ENCODE measurements around the gene MEIS2. TPM values are rescaled to one million over a fixed set of nuclear protein-coding genes. Genes with fewer than 3 reads are reported as not detected.

The MEIS2 gene
- total RNA-seq, 2 donors from 2014 or later, result 7.1 to 9.7 TPM

DNA sequence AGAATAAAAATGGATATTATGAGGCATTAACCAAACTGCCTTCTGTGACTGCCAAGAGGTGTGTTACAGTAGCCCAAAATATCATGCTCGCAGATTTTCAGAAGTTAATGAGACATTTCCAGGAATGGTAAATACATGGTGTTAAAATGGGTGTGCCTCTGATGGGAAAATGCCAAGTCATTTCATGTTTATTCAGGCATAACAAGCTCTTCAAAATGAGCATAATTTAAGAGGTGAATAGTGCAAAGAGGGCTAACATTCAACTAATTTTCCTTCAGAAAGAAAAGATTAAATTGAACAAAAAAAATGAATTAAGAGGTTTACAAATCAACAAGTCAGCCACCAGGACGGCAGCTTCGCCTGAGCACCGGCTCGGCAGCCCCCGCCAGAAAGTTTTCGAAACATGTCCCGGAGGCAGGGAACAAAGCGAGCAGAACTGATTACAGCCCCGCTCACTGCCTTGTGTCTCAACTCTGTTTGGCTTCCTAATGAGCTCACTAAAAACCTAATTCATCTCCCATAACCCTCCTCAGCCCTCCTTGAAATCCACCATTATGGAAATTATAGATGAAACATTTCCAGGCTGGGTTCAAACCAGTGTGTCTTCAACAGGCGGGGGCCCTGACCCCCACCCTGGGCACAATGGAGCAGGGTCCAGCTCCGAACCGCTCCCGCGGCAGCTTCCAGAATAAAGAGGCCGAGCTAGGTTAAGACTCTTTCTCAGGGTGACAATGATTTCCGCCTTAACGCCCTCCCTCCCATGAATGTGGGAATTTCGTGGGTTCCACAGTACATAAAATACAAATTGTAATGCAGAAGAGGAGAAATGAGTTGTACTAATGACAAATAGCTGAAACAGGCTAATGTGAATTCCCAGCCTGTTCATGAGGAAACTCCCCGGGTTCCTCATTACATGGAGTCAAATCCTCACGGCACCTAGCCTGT, 43.9 kb downstream of the MEIS2 start:
- H3K9me3 Mint-ChIP-seq, result no peaks in the 10 kb centered on the region
- Histone ChIP-seq H3K9ac (ENCODE audit: extremely low read depth, low read length, poor library complexity, severe bottlenecking) (no peak overlapping the region), H3K4me3 (ENCODE audit: low read length) (no peak overlapping the region), H3K36me3 (ENCODE audit: control insufficient read depth, insufficient read depth, low read length) (no peaks in the 10 kb centered on the region), H3K27me3 (ENCODE audit: control insufficient read depth, insufficient read depth, low read length, poor library complexity, severe bottlenecking) (no peaks in the 10 kb centered on the region), H3K27ac (ENCODE audit: low read depth, low read length) (peak overlapping the region; percentile 84), H3K4me1 (ENCODE audit: control insufficient read depth, insufficient read depth, low read length) (peaks cover 7% of the 10 kb centered on the region), H3K9me3 (ENCODE audit: control insufficient read depth, low read length) (no peaks in the 10 kb centered on the region)
- no peak for DNase-seq
- no peak overlapping the region for H3K27ac Mint-ChIP-seq
- no peaks in the 10 kb centered on the region for H3K27me3 Mint-ChIP-seq (ENCODE audit: insufficient read depth)
- no peaks in the 10 kb centered on the region for H3K36me3 Mint-ChIP-seq (ENCODE audit: low read depth)
- peaks cover 33% of the 10 kb centered on the region for H3K4me1 Mint-ChIP-seq
- H3K4me3 Mint-ChIP-seq, result no peak overlapping the region
- 80 to 84% methylated on average over 18 to 21 of the region's 21 CpGs for WGBS, 2 experiments (ENCODE audit: insufficient coverage in 1 of 2, insufficient read length in 1 of 2)
- TF ChIP-seq, protein P1, sequence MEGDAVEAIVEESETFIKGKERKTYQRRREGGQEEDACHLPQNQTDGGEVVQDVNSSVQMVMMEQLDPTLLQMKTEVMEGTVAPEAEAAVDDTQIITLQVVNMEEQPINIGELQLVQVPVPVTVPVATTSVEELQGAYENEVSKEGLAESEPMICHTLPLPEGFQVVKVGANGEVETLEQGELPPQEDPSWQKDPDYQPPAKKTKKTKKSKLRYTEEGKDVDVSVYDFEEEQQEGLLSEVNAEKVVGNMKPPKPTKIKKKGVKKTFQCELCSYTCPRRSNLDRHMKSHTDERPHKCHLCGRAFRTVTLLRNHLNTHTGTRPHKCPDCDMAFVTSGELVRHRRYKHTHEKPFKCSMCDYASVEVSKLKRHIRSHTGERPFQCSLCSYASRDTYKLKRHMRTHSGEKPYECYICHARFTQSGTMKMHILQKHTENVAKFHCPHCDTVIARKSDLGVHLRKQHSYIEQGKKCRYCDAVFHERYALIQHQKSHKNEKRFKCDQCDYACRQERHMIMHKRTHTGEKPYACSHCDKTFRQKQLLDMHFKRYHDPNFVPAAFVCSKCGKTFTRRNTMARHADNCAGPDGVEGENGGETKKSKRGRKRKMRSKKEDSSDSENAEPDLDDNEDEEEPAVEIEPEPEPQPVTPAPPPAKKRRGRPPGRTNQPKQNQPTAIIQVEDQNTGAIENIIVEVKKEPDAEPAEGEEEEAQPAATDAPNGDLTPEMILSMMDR (conservative IDR thresholded peaks at IDR 0.05), result no peak

DNA sequence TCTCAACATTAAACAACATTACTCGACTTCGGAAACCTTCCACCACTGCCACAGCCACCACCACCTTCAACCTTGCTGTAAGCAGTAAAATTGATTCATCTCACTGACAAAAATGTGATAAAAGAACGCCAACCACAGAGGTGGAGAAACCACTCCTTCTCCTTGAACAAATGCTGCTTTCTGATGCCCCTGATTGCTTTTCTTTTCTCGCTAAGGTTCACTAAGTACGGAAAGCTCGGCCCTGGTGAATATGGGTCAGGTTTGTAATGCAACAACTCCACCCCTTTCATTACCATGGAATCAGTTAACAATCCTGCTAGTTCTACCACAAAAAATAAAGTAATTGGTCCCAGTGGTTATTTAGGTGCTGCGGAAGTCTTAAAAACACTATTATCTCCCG, 44.9 kb downstream of the MEIS2 start:
- TF ChIP-seq, protein P1 (conservative IDR thresholded peaks at IDR 0.05), result no peak
- Histone ChIP-seq H3K9me3 (ENCODE audit: control insufficient read depth, low read length) (no peaks in the 10 kb centered on the region), H3K4me3 (ENCODE audit: low read length) (no peak overlapping the region), H3K9ac (ENCODE audit: extremely low read depth, low read length, poor library complexity, severe bottlenecking) (no peak overlapping the region), H3K36me3 (ENCODE audit: control insufficient read depth, insufficient read depth, low read length) (no peaks in the 10 kb centered on the region), H3K27me3 (ENCODE audit: control insufficient read depth, insufficient read depth, low read length, poor library complexity, severe bottlenecking) (no peaks in the 10 kb centered on the region), H3K4me1 (ENCODE audit: control insufficient read depth, insufficient read depth, low read length) (peaks cover 7% of the 10 kb centered on the region), H3K27ac (ENCODE audit: low read depth, low read length) (no peak overlapping the region)
- H3K27ac Mint-ChIP-seq, result no peak overlapping the region
- no peak for DNase-seq
- H3K4me3 Mint-ChIP-seq, result no peak overlapping the region
- H3K4me1 Mint-ChIP-seq, result peaks cover 33% of the 10 kb centered on the region
- H3K36me3 Mint-ChIP-seq (ENCODE audit: low read depth), result no peaks in the 10 kb centered on the region
- no peaks in the 10 kb centered on the region for H3K27me3 Mint-ChIP-seq (ENCODE audit: insufficient read depth)
- WGBS, 2 experiments (ENCODE audit: insufficient coverage in 1 of 2, insufficient read length in 1 of 2), result 80 to 91% methylated on average over 3 to 8 of the region's 8 CpGs
- H3K9me3 Mint-ChIP-seq, result no peaks in the 10 kb centered on the region

DNA sequence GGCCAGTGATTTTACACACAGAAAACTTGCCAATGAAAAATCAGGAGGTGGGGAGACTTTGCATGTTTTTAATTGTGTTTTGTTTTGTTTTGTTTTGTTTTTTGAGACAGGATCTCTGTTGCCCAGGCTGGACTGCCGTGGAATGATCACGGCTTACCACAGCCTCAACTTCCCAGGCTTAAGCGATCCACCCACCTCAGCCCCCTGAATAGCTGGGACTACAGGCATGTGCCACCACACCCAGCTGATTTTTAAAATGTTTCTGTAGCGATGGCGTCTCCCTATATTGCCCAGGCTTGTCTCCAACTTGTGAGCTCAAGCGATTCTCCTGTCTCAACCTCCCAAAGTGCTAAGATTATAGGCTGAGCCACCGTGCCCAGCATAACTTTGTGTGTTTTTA, 46.0 kb downstream of the MEIS2 start:
- no peak overlapping the region for H3K4me3 ChIP-seq (ENCODE audit: low read length)
- no peak overlapping the region for H3K27ac ChIP-seq (ENCODE audit: low read depth, low read length)
- Mint-ChIP-seq H3K4me3 (no peak overlapping the region), H3K27me3 (ENCODE audit: insufficient read depth) (no peaks in the 10 kb centered on the region), H3K27ac (no peak overlapping the region), H3K4me1 (peaks cover 33% of the 10 kb centered on the region), H3K9me3 (no peaks in the 10 kb centered on the region), H3K36me3 (ENCODE audit: low read depth) (no peaks in the 10 kb centered on the region)
- TF ChIP-seq, protein P1 (conservative IDR thresholded peaks at IDR 0.05), result no peak
- H3K27me3 ChIP-seq (ENCODE audit: control insufficient read depth, insufficient read depth, low read length, poor library complexity, severe bottlenecking), result no peaks in the 10 kb centered on the region
- peaks cover 7% of the 10 kb centered on the region for H3K4me1 ChIP-seq (ENCODE audit: control insufficient read depth, insufficient read depth, low read length)
- no peaks in the 10 kb centered on the region for H3K36me3 ChIP-seq (ENCODE audit: control insufficient read depth, insufficient read depth, low read length)
- no peak overlapping the region for H3K9ac ChIP-seq (ENCODE audit: extremely low read depth, low read length, poor library complexity, severe bottlenecking)
- no peak for DNase-seq
- no peaks in the 10 kb centered on the region for H3K9me3 ChIP-seq (ENCODE audit: control insufficient read depth, low read length)
- WGBS, 2 experiments (ENCODE audit: insufficient coverage in 1 of 2, insufficient read length in 1 of 2), result 85 to 100% methylated on average over 3 to 7 of the region's 7 CpGs
